ENCODE results near the gene FRMD3. TPM values are rescaled to one million over a fixed set of nuclear protein-coding genes. Genes with fewer than 3 reads are reported as not detected.

FRMD3 gene
- polyA plus RNA-seq: 0.35 and 5.1 TPM in 2 replicates

DNA sequence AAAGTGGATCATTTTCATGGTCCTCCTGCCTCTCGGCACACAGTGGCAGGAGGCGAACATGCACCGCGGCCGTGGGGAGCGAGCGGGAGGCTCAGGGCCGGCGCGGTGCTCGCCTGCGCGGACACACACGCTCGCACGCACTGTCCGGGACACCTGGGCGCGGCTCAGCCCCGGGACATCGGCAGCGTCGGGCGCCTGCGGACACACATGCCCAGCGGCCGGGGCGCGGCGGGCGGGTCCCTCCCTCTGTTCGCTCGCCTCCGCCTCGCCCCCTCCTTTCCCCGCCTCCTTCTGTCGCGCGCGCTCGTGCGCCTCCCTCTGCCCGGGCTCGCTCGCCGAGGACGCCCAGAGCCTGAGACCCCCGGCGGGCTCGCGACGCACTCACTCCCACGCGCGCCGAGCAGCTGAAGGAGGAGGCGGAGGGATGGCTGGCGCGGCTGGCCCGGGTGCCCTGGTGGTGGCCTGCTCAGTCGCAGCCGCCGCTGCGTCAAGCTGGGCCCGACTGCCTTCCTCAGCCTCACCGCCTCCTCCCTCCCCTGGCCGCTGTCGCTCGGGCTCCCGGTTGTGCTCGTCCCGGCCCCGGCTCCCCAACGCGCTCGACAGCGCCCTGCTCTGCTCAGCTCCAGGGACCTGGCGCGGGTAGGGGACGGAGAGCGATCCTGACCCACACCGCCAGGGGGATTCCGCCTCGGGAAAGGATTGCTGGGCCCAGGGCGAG is at the start of gene FRMD3:
Gene FRMD3, minus strand, starts transcription at position 230 of the 718 bp plus-strand sequence. Its CDS starts 170 bp downstream, at position 60.

Other genes starting within 250 kb of the FRMD3 start
- gene IDNK, start 84.7 kb upstream of the FRMD3 start, polyA plus RNA-seq: 7.5 and 10.2 TPM in 2 replicates
- 40.1 and 45.7 TPM in 2 replicates for gene UBQLN1, start 169.6 kb upstream of the FRMD3 start, polyA plus RNA-seq

Measured in Purkinje cell (primary cell).